Mucosa of rectum (tissue), 2 donors: Measurements from ENCODE around the gene AGBL1.
"Not testable (repeated sequence)": the region's sequence is repeated elsewhere in the genome, so short reads cannot be mapped to it uniquely, and the experiment has no call there.

ENCODE experiments used
- H3K27ac ChIP-seq, 2 donors: one replicate each; pipeline ENCODE4 v1.7.0; 2013; ENCODE audit warnings: inconsistent platforms in 2 of 2, low read depth in 2 of 2, low read length in 2 of 2
- H3K27me3 ChIP-seq, 2 donors: one replicate each; pipeline ENCODE4 v1.7.0; 2013; ENCODE audit warnings: low read length in 2 of 2; ENCODE audit not compliant: control insufficient read depth in 2 of 2, insufficient read depth in 2 of 2
- H3K36me3 ChIP-seq, 2 donors: one replicate each; pipeline ENCODE4 v1.7.0; 2013; ENCODE audit warnings: low read length in 2 of 2; ENCODE audit not compliant: control insufficient read depth in 2 of 2, insufficient read depth in 2 of 2
- H3K4me1 ChIP-seq, 2 donors: one replicate each; pipeline ENCODE4 v1.7.0; 2013; ENCODE audit warnings: low read length in 2 of 2, mild to moderate bottlenecking in 1 of 2; ENCODE audit not compliant: control insufficient read depth in 2 of 2, insufficient read depth in 2 of 2
- H3K4me3 ChIP-seq, 2 donors: one replicate each; pipeline ENCODE4 v1.7.0; 2013; ENCODE audit warnings: low read length in 2 of 2
- H3K9ac ChIP-seq, 2 donors: one replicate each; pipeline ENCODE4 v1.7.0; 2013; ENCODE audit warnings: low read length in 2 of 2, low read depth in 1 of 2, mild to moderate bottlenecking in 1 of 2
- H3K9me3 ChIP-seq, 2 donors: one replicate each; pipeline ENCODE4 v1.7.0; 2013; ENCODE audit warnings: low read length in 2 of 2; ENCODE audit not compliant: control insufficient read depth in 2 of 2
- donor health status: healthy.
- donor health status: Normal muscosa, but diverticular disease.

The AGBL1 gene

DNA sequence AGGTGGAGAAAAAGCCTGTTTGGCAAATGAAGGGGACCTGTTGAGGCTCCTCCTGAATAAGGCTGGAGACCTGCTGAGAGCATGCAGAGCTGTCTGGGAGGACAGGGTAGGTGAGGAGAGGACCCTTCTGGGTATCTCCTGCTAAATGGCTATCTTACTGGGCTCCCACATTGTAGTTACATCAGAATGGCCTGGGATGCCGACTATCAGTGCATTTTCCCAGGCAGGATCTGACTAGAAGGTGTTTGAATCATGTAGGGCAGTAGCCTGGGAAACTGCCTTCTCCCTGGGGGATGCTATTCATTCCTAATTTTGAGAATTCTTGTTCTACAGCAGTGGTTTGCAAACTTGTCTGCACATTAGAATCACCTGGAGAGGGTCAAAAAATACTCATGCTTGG lies 631 bp downstream of the AGBL1 start:
- H3K27ac ChIP-seq = no peak overlapping the region
- no peaks in the 10 kb centered on the region for H3K4me1 ChIP-seq
- no peaks in the 10 kb centered on the region for H3K36me3 ChIP-seq
- no peaks in the 10 kb centered on the region for H3K9me3 ChIP-seq
- H3K4me3 ChIP-seq = no peak overlapping the region
- no peak overlapping the region for H3K9ac ChIP-seq
- no peaks in the 10 kb centered on the region for H3K27me3 ChIP-seq

DNA sequence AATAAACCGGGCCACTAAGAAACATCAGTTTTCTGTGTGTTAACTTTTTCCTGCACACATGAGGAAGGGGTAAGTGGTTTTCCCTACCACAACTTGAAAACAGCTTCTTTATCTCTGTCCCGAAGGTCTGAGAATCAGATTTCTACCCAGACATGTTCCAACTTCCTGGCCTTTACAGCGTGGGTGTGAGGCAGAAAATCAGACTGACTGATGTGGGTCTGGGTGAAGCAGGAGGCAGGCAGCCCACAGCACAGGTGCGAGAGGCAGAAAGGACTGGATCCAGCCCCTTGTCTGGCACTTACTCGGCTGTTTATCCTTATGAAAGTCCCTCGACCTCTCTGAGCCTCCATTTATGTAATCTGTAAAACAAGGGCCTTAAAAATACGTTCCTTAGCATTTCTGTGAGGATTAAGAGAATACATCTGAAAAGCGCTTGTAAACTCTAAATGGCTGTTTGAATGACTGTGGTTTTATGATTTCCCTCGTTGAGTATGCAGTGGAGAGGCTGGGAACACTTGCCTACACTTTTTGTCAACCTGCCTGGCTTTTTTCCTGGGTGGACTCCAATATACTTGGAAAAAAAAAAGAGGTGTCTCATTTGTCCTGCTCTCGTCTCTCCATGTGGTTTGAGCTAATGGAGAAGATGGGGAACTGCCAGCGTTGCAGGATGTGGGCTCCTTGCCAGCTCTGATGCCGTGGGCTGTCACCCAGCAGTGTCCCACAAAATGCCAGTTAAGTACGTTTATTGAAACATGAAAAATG lies 3.1 kb downstream of the AGBL1 start:
- no peak overlapping the region for H3K27ac ChIP-seq
- no peaks in the 10 kb centered on the region for H3K27me3 ChIP-seq
- H3K9ac ChIP-seq = no peak overlapping the region
- no peak overlapping the region for H3K4me3 ChIP-seq
- H3K9me3 ChIP-seq = no peaks in the 10 kb centered on the region
- H3K36me3 ChIP-seq = no peaks in the 10 kb centered on the region
- H3K4me1 ChIP-seq = no peaks in the 10 kb centered on the region

DNA sequence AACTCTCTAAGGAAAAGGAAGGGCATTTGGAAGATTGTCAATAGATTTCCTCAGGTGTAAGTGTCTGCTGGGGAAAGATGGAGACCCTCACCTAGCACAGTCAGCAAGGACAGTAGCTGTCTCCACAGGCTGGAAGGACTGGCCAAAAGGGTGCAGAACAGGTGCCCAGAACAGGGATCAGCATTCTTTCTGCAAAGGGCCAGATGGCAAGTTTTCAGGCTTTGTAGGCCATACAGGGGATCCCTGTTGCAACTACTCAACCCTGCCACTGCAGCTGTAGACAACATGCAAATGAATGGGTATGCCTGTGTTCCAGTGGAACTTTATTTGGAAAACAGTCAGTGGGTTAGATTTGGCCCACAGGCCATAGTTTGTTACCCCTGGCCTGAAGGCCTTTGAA lies 8.1 kb downstream of the AGBL1 start:
- Histone ChIP-seq H3K4me3 (no peak overlapping the region), H3K36me3 (no peaks in the 10 kb centered on the region), H3K9me3 (no peaks in the 10 kb centered on the region), H3K27ac (no peak overlapping the region), H3K4me1 (no peaks in the 10 kb centered on the region), H3K9ac (no peak overlapping the region), H3K27me3 (peaks cover 0 to 2% of the 10 kb centered on the region in 2 donors)

DNA sequence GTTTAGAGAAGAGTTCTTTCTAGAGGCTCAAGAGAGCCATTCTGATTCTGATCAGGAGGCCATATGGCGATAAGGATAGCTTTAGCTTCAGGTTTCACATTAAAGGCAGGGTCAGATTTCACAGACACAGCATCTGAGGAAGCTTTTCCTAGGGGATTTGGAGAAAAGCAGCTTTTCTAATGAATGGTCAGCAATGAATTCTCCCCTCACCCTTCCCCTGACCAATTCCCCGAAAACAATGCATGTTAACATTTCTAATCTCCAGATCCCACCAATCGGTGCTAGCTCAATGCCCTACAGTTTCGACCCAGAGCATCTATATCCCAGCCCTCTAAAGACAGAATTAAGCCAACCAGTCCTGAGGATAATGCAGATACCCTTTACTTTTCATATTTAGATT lies 9.8 kb downstream of the AGBL1 start:
- H3K9ac ChIP-seq = no peak overlapping the region
- no peak overlapping the region for H3K27ac ChIP-seq
- H3K27me3 ChIP-seq = peaks cover 0 to 2% of the 10 kb centered on the region in 2 donors
- H3K4me1 ChIP-seq = no peaks in the 10 kb centered on the region
- no peaks in the 10 kb centered on the region for H3K36me3 ChIP-seq
- no peaks in the 10 kb centered on the region for H3K9me3 ChIP-seq
- H3K4me3 ChIP-seq = no peak overlapping the region

DNA sequence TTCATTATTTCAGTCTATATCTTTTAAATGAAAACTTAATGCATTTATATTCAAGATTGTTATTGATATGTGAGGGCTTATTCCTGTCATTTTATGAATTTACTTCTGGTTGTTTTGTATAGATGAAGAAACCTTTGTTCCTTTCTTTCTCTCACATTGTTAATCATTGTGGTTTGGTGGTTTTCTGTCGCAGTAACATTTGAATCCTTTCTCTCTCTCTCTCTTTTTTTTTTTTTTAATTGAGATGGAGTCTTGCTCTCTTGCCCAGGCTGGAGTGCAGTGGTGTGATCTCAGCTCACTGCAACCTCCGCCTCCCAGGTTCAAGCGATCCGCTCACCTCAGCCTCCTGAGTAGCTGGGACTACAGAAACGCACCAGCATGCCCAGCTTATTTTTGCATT lies 22.1 kb downstream of the AGBL1 start:
- Histone ChIP-seq H3K9me3 (no peaks in the 10 kb centered on the region), H3K4me3 (no peak overlapping the region), H3K9ac (no peak overlapping the region), H3K27me3 (no peaks in the 10 kb centered on the region), H3K36me3 (no peaks in the 10 kb centered on the region), H3K4me1 (no peaks in the 10 kb centered on the region), H3K27ac (no peak overlapping the region)

DNA sequence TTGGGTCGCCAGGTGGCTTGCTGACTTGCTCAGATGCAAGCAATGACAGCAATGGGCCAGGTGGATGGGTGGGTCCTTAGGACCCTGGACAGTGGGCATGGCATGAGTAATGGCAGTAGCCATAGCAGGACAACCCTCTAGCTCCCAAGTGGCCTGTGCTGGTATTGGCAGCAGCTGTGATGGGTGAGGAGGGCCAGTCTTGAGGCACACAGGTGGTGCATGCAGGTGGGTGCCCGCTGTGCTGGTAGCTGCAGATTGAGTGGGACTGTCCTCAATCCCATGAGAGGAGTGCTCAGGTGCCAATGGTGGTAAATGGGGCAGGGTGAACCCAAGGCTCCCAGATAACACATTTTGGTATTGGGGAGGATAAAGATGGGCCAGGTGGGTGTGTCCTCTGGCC lies 24.2 kb downstream of the AGBL1 start:
- H3K9me3 ChIP-seq = no peaks in the 10 kb centered on the region
- no peak overlapping the region for H3K27ac ChIP-seq
- no peaks in the 10 kb centered on the region for H3K27me3 ChIP-seq
- no peaks in the 10 kb centered on the region for H3K4me1 ChIP-seq
- no peak overlapping the region for H3K9ac ChIP-seq
- no peaks in the 10 kb centered on the region for H3K36me3 ChIP-seq
- no peak overlapping the region for H3K4me3 ChIP-seq

DNA sequence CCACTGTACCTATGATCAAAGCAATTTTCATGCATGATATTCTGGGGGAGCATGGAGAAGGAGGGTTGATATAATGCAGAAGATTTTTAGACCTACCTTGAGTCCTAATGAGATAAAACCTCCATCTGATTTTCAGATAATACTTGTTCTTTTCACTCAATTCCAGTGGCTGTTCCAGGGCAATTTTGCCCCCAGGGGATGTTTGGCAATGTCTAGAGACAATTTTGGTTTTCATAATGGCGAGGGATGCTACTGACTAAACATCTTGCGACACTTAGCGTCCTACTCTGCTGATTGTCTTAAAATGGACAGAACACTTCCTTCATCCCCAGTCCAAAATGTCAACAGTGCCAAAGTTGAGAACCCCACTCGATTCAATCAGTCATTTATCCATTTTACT lies 26.6 kb downstream of the AGBL1 start:
- Histone ChIP-seq H3K36me3 (no peaks in the 10 kb centered on the region), H3K4me3 (no peak overlapping the region), H3K27ac (no peak overlapping the region), H3K27me3 (no peaks in the 10 kb centered on the region), H3K4me1 (no peaks in the 10 kb centered on the region), H3K9me3 (no peaks in the 10 kb centered on the region), H3K9ac (no peak overlapping the region)

DNA sequence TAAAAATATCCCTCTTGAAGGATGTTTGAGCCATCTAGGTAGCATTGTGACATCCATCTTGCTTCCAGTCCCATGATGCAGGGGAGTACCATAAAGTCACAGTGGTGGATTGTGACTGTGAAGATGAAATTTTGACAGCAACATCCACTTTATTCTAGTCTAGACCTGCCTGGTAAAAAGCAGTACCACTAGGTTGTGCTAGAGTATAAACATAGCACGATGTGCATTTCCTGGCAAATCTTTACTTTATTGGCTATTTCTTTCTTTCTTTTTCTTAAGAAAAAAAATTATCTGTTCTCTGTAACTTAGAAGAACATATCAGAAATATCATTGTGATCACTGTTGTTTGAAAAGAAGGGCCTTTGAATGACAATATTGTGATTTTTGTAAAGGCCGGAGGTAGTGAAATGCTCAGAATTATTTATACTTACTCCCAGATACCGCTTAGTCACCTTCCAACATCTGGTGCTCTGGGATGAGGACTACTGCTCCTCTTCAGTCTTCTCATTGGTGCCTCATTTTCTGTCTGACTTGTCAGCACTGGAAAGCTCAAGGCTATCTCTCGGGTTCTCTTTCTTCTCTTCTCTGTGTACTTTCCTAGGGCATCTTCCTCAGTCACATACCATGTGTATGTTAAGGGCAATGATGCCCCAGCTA lies 35.6 kb downstream of the AGBL1 start:
- Histone ChIP-seq H3K27me3 (no peaks in the 10 kb centered on the region), H3K9ac (no peak overlapping the region), H3K4me3 (no peak overlapping the region), H3K36me3 (no peaks in the 10 kb centered on the region), H3K4me1 (no peaks in the 10 kb centered on the region), H3K27ac (no peak overlapping the region), H3K9me3 (no peaks in the 10 kb centered on the region)

DNA sequence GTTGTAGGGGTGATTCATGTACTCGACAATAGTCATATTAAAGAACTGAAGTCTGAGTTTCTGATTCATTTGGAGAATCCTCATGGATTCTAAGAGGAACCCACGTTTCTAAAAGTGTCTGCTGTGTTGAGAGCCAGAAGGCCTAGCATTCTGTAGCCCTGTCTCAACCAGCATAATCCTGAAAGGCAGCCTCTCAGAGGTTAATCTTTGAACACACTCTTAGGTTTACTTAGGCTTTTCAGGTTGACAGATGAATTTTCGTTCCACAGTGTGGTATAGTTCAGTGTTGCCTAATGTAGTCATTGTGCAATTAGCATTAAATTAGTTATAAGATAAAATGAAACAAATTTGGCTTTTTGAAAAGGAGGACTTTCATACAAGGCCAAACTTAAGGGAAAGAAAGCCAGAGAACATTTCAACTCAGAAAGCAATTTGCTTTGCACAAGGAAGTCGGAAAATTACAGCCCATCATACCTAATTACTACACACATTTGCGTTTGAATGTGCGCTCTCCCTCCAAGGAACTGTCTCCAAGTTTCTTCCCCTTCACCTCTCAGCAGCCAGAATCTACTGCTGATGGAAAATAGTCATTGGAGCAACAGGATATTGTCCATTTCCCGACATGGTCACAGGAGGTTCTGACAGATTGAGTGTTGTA lies 42.0 kb downstream of the AGBL1 start:
- no peak overlapping the region for H3K9ac ChIP-seq
- no peaks in the 10 kb centered on the region for H3K27me3 ChIP-seq
- no peaks in the 10 kb centered on the region for H3K36me3 ChIP-seq
- no peak overlapping the region for H3K4me3 ChIP-seq
- no peaks in the 10 kb centered on the region for H3K9me3 ChIP-seq
- H3K27ac ChIP-seq = no peak overlapping the region
- no peaks in the 10 kb centered on the region for H3K4me1 ChIP-seq

DNA sequence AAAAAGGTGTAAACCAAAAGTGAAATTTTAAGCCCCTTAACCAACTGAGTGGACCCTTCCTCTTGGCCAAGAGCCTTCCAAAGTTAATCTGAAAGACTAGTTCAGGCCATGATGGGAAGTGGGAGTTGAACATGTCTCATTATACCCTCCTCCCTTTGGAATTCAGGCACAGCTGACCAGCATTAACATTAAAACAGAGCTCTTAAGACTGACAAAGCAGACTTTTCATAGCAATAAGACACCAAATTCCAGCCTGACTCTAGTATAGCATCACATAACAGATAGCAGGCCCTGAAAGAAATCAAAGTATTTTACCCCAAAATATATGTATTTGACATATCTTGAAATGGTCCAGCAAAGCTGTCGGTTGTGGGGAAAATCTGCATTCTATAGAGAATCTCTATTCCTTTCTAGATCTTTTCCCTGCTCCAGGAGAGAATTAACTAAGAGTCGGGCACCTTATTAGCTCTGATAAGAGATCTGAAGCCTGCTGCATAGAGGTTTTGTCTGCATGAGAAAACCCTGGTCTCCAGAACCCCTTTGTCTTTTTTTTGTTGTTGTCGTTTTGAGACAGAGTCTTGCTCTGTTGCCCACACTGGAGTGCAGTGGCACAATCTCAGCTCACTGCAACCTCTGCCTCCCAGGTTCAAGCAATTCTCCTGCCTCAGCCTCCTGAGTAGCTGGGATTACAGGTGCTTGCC lies 43.2 kb downstream of the AGBL1 start:
- not testable (repeated sequence) for H3K4me3 ChIP-seq, H3K27me3 ChIP-seq, H3K36me3 ChIP-seq, H3K9ac ChIP-seq, H3K9me3 ChIP-seq, H3K4me1 ChIP-seq, H3K27ac ChIP-seq
